Effector memory CD8-positive, alpha-beta T cell (primary cell): ENCODE data around the gene MBD2.

Experiments used
- ATAC-seq: fragments of 150-1000 bp; cut with Tn5 transposase; replicated peaks from 2 replicates; pipeline ENCODE4 v1.10.0; 2021; ENCODE audit warnings: mild to moderate bottlenecking, moderate library complexity
- DNase-seq, 3 experiments: peaks; one replicate each; pipeline ENCODE4 v3.0.0; 2021
- H3K27ac Mint-ChIP-seq, 2 donors: one replicate each; pipeline ENCODE4 v1.8.0; 2022; ENCODE audit warnings: mild to moderate bottlenecking in 2 of 2, mixed read lengths in 2 of 2, moderate library complexity in 2 of 2
- H3K27me3 Mint-ChIP-seq, 2 donors: one replicate each; pipeline ENCODE4 v1.8.0; 2022; ENCODE audit warnings: mixed read lengths in 2 of 2
- H3K36me3 Mint-ChIP-seq: one replicate; pipeline ENCODE4 v1.8.0; 2022; ENCODE audit warnings: mild to moderate bottlenecking, moderate library complexity, mixed read lengths; ENCODE audit not compliant: insufficient read depth
- H3K4me1 Mint-ChIP-seq, 2 donors: one replicate each; pipeline ENCODE4 v1.8.0; 2022; ENCODE audit warnings: low read depth in 2 of 2, mixed read lengths in 2 of 2
- H3K4me3 Mint-ChIP-seq, 2 donors: one replicate each; pipeline ENCODE4 v1.8.0; 2022; ENCODE audit warnings: mild to moderate bottlenecking in 2 of 2, mixed read lengths in 2 of 2, moderate library complexity in 2 of 2
- H3K9me3 Mint-ChIP-seq, 2 donors: one replicate each; pipeline ENCODE4 v1.8.0; 2022; ENCODE audit warnings: mixed read lengths in 2 of 2

Gene MBD2

GRCh38 chr18:54250846-54251261, 26.4 kb upstream of the MBD2 start:
- H3K27me3 Mint-ChIP-seq = no peaks in the 10 kb centered on the region
- H3K27ac Mint-ChIP-seq = no peak overlapping the region
- DNase-seq (no peak), ATAC-seq (peak; percentile 22)
- H3K4me3 Mint-ChIP-seq = no peak overlapping the region
- no peaks in the 10 kb centered on the region for H3K9me3 Mint-ChIP-seq
- H3K36me3 Mint-ChIP-seq = peaks cover 3% of the 10 kb centered on the region
- peaks cover 3 to 6% of the 10 kb centered on the region in 2 donors for H3K4me1 Mint-ChIP-seq

GRCh38 chr18:54247511-54248175, 23.2 kb upstream of the MBD2 start:
- Mint-ChIP-seq H3K36me3 (peaks cover 4% of the 10 kb centered on the region), H3K4me3 (no peak overlapping the region), H3K9me3 (no peaks in the 10 kb centered on the region), H3K27ac (no peak overlapping the region), H3K27me3 (peaks cover 0 to 6% of the 10 kb centered on the region in 2 donors), H3K4me1 (peaks cover 3 to 6% of the 10 kb centered on the region in 2 donors)
- ATAC-seq = no peak
- no peak for DNase-seq

- no peaks in the 10 kb centered on the region for H3K9me3 Mint-ChIP-seq
- H3K36me3 Mint-ChIP-seq = peaks cover 4% of the 10 kb centered on the region
- H3K27ac Mint-ChIP-seq = no peak overlapping the region
- H3K4me1 Mint-ChIP-seq = no peaks in the 10 kb centered on the region
- DNase-seq (no peak), ATAC-seq (no peak)
- H3K4me3 Mint-ChIP-seq = no peak overlapping the region
- H3K27me3 Mint-ChIP-seq = peaks cover 0 to 16% of the 10 kb centered on the region in 2 donors
These were observed 17.9 kb upstream of the MBD2 start for GRCh38 chr18:54242327-54242726.

GRCh38 chr18:54241483-54241882, 17.0 kb upstream of the MBD2 start:
- Mint-ChIP-seq H3K27ac (no peak overlapping the region), H3K36me3 (peaks cover 4% of the 10 kb centered on the region), H3K9me3 (no peaks in the 10 kb centered on the region), H3K4me3 (no peak overlapping the region), H3K4me1 (no peaks in the 10 kb centered on the region), H3K27me3 (peaks cover 0 to 16% of the 10 kb centered on the region in 2 donors)
- no peak for DNase-seq
- ATAC-seq = no peak

- Mint-ChIP-seq H3K27ac (no peak overlapping the region), H3K9me3 (no peaks in the 10 kb centered on the region)
These were observed 16.2 kb upstream of the MBD2 start for GRCh38 chr18:54240629-54241107.

GRCh38 chr18:54239601-54240000, 15.1 kb upstream of the MBD2 start:
- Mint-ChIP-seq H3K27ac (no peak overlapping the region), H3K36me3 (no peaks in the 10 kb centered on the region), H3K27me3 (peaks cover 0 to 16% of the 10 kb centered on the region in 2 donors), H3K4me1 (no peaks in the 10 kb centered on the region), H3K4me3 (no peak overlapping the region), H3K9me3 (no peaks in the 10 kb centered on the region)
- DNase-seq = no peak
- no peak for ATAC-seq

More at GRCh38 chr18:54240629-54241107, 16.2 kb upstream of the MBD2 start:
- no peaks in the 10 kb centered on the region for H3K36me3 Mint-ChIP-seq
- ATAC-seq (no peak), DNase-seq (no peak)
- peaks cover 0 to 16% of the 10 kb centered on the region in 2 donors for H3K27me3 Mint-ChIP-seq
- no peaks in the 10 kb centered on the region for H3K4me1 Mint-ChIP-seq
- H3K4me3 Mint-ChIP-seq = no peak overlapping the region

- Mint-ChIP-seq H3K36me3 (no peaks in the 10 kb centered on the region), H3K4me1 (no peaks in the 10 kb centered on the region), H3K27ac (no peak overlapping the region), H3K4me3 (no peak overlapping the region), H3K27me3 (peaks cover 0 to 16% of the 10 kb centered on the region in 2 donors), H3K9me3 (no peaks in the 10 kb centered on the region)
- no peak for ATAC-seq
- DNase-seq = no peak
These were observed 14.6 kb upstream of the MBD2 start for GRCh38 chr18:54239091-54239490.

- H3K27ac Mint-ChIP-seq = no peak overlapping the region
- H3K27me3 Mint-ChIP-seq = peaks cover 0 to 16% of the 10 kb centered on the region in 2 donors
- no peaks in the 10 kb centered on the region for H3K36me3 Mint-ChIP-seq
- no peaks in the 10 kb centered on the region for H3K4me1 Mint-ChIP-seq
- DNase-seq (no peak), ATAC-seq (no peak)
- no peaks in the 10 kb centered on the region for H3K9me3 Mint-ChIP-seq
- no peak overlapping the region for H3K4me3 Mint-ChIP-seq
These were observed 13.9 kb upstream of the MBD2 start for GRCh38 chr18:54238173-54238936.

GRCh38 chr18:54235871-54236270, 11.4 kb upstream of the MBD2 start:
- peaks cover 3% of the 10 kb centered on the region for H3K36me3 Mint-ChIP-seq
- H3K4me1 Mint-ChIP-seq = no peaks in the 10 kb centered on the region
- no peak overlapping the region for H3K27ac Mint-ChIP-seq
- ATAC-seq (no peak), DNase-seq (no peak)
- no peaks in the 10 kb centered on the region for H3K9me3 Mint-ChIP-seq
- H3K4me3 Mint-ChIP-seq = no peak overlapping the region
- no peaks in the 10 kb centered on the region for H3K27me3 Mint-ChIP-seq

- Mint-ChIP-seq H3K4me3 (no peak overlapping the region), H3K27me3 (no peaks in the 10 kb centered on the region), H3K9me3 (no peaks in the 10 kb centered on the region), H3K36me3 (peaks cover 3% of the 10 kb centered on the region), H3K27ac (no peak overlapping the region), H3K4me1 (no peaks in the 10 kb centered on the region)
- ATAC-seq (no peak), DNase-seq (no peak)
These were observed 9.3 kb upstream of the MBD2 start for GRCh38 chr18:54233747-54234146.

- no peak for DNase-seq
- H3K36me3 Mint-ChIP-seq = peaks cover 3% of the 10 kb centered on the region
- H3K4me1 Mint-ChIP-seq = no peaks in the 10 kb centered on the region
- no peak for ATAC-seq
- H3K27me3 Mint-ChIP-seq = no peaks in the 10 kb centered on the region
- H3K27ac Mint-ChIP-seq = no peak overlapping the region
- no peak overlapping the region for H3K4me3 Mint-ChIP-seq
- no peaks in the 10 kb centered on the region for H3K9me3 Mint-ChIP-seq
These were observed 8.8 kb upstream of the MBD2 start for GRCh38 chr18:54233228-54233625.

GRCh38 chr18:54232485-54233227, 8.2 kb upstream of the MBD2 start:
- H3K27ac Mint-ChIP-seq = no peak overlapping the region
- H3K4me1 Mint-ChIP-seq = no peaks in the 10 kb centered on the region
- no peak for DNase-seq
- peaks cover 8% of the 10 kb centered on the region for H3K36me3 Mint-ChIP-seq
- no peak overlapping the region for H3K4me3 Mint-ChIP-seq
- no peak for ATAC-seq
- no peaks in the 10 kb centered on the region for H3K27me3 Mint-ChIP-seq
- H3K9me3 Mint-ChIP-seq = no peaks in the 10 kb centered on the region

GRCh38 chr18:54229421-54230059, 5.1 kb upstream of the MBD2 start:
- peaks cover 10% of the 10 kb centered on the region for H3K36me3 Mint-ChIP-seq
- no peaks in the 10 kb centered on the region for H3K9me3 Mint-ChIP-seq
- peak overlapping the region in 1 of 2 donors; percentile 20 for H3K27ac Mint-ChIP-seq
- H3K27me3 Mint-ChIP-seq = no peaks in the 10 kb centered on the region
- no peak overlapping the region for H3K4me3 Mint-ChIP-seq
- peaks cover under 1 to 5% of the 10 kb centered on the region in 2 donors for H3K4me1 Mint-ChIP-seq
- no peak for ATAC-seq
- DNase-seq = no peak
